ENCODE results near the gene FBXL14. TPM values are rescaled to one million over a fixed set of nuclear protein-coding genes. Genes with fewer than 3 reads are reported as not detected.

Gene FBXL14
- polyA plus RNA-seq, 3 donors, result 6.2 to 9.8 (median 7.2) TPM

GRCh38 chr12:1638203-1638602 is 43.8 kb upstream of the FBXL14 start:
- no CpG with 5 or more reads among the region's 5 CpGs for WGBS (ENCODE audit: insufficient coverage)
- Mint-ChIP-seq H3K4me3 (no peak overlapping the region), H3K27ac (peak overlapping the region in 2 of 7 donors; percentile 26 to 66)

GRCh38 chr12:1635301-1636095 is 41.1 kb upstream of the FBXL14 start:
- Histone ChIP-seq H4K20me1 (ENCODE audit: insufficient read depth, low read length) (no peaks in the 10 kb centered on the region), H3K36me3 (replicated peaks in 1 of 2; ENCODE audit: control insufficient read depth in 1 of 2, insufficient read depth in 2 of 2, low read length in 2 of 2) (no peaks in the 10 kb centered on the region), H2AFZ (ENCODE audit: insufficient read depth, low read depth, low read length, poor library complexity, severe bottlenecking) (peak overlapping the region; percentile 73), H3K4me2 (replicated peaks; ENCODE audit: extremely low read depth, low read length, poor library complexity, severe bottlenecking) (peak overlapping the region; percentile 70), H3K27ac (ENCODE audit: low read depth in 1 of 2, low read length in 2 of 2) (peak overlapping the region; percentile 52 to 54), H3K79me2 (ENCODE audit: insufficient read depth, low read length) (no peaks in the 10 kb centered on the region), H3K4me1 (ENCODE audit: control insufficient read depth in 1 of 2, insufficient read depth in 2 of 2, low read length in 2 of 2) (peaks cover 54 to 55% of the 10 kb centered on the region in 2 donors), H3K9ac (ENCODE audit: insufficient read depth, low read length, poor library complexity, severe bottlenecking) (peak overlapping the region; percentile 9), H3K9me3 (replicated peaks in 1 of 2; ENCODE audit: control insufficient read depth in 1 of 2, insufficient read depth in 1 of 2, low read length in 2 of 2) (no peaks in the 10 kb centered on the region), H3K4me3 (replicated peaks in 1 of 3; ENCODE audit: low read depth in 2 of 3, low read length in 3 of 3) (peak overlapping the region in 1 of 3 experiments; percentile 59), H3K27me3 (ENCODE audit: control insufficient read depth in 2 of 2, insufficient read depth in 2 of 2, low read length in 2 of 2) (peaks cover 15 to 17% of the 10 kb centered on the region in 2 donors)
- Mint-ChIP-seq H3K4me1 (peaks cover 62% of the 10 kb centered on the region), H3K9me3 (peaks cover 2 to 8% (median 4%) of the 10 kb centered on the region in 7 donors), H3K4me3 (peak overlapping the region; percentile 52 to 80), H3K27me3 (ENCODE audit: low read depth in 3 of 3) (peaks cover 17 to 19% (median 17%) of the 10 kb centered on the region in 3 donors), H3K27ac (peak overlapping the region; percentile 67 to 85 (median 82)), H3K36me3 (peaks cover 22 to 28% of the 10 kb centered on the region in 2 donors)
- no peak for TF ChIP-seq CTCF (IDR thresholded peaks at IDR 0.05)
- peak; percentile 63 to 86 (median 75) for DNase-seq
- WGBS (ENCODE audit: insufficient coverage), result 16% methylated on average over 7 of the region's 11 CpGs
- intact Hi-C loops (cut with micrococcal nuclease), result no loop called here

More at GRCh38 chr12:1638203-1638602, 43.8 kb upstream of the FBXL14 start:
- Histone ChIP-seq H3K4me3 (replicated peaks in 1 of 3; ENCODE audit: low read depth in 2 of 3, low read length in 3 of 3) (no peak overlapping the region), H3K79me2 (ENCODE audit: insufficient read depth, low read length) (no peaks in the 10 kb centered on the region), H4K20me1 (ENCODE audit: insufficient read depth, low read length) (no peaks in the 10 kb centered on the region), H3K27ac (ENCODE audit: low read depth in 1 of 2, low read length in 2 of 2) (no peak overlapping the region), H3K4me1 (ENCODE audit: control insufficient read depth in 1 of 2, insufficient read depth in 2 of 2, low read length in 2 of 2) (peaks cover 37 to 39% of the 10 kb centered on the region in 2 donors), H3K36me3 (replicated peaks in 1 of 2; ENCODE audit: control insufficient read depth in 1 of 2, insufficient read depth in 2 of 2, low read length in 2 of 2) (no peaks in the 10 kb centered on the region), H3K9me3 (replicated peaks in 1 of 2; ENCODE audit: control insufficient read depth in 1 of 2, insufficient read depth in 1 of 2, low read length in 2 of 2) (no peaks in the 10 kb centered on the region), H2AFZ (ENCODE audit: insufficient read depth, low read depth, low read length, poor library complexity, severe bottlenecking) (no peak overlapping the region), H3K4me2 (replicated peaks; ENCODE audit: extremely low read depth, low read length, poor library complexity, severe bottlenecking) (no peak overlapping the region), H3K9ac (ENCODE audit: insufficient read depth, low read length, poor library complexity, severe bottlenecking) (no peak overlapping the region), H3K27me3 (ENCODE audit: control insufficient read depth in 2 of 2, insufficient read depth in 2 of 2, low read length in 2 of 2) (no peaks in the 10 kb centered on the region)
- H3K4me1 Mint-ChIP-seq, result peaks cover 43% of the 10 kb centered on the region
- DNase-seq, result peak in 1 of 3 donors; percentile 21
- H3K27me3 Mint-ChIP-seq (ENCODE audit: low read depth in 3 of 3), result peaks cover 0 to 1% (median 0%) of the 10 kb centered on the region in 3 donors
- H3K9me3 Mint-ChIP-seq, result peaks cover 0 to 2% (median 0%) of the 10 kb centered on the region in 7 donors
- peaks cover 18 to 27% of the 10 kb centered on the region in 2 donors for H3K36me3 Mint-ChIP-seq
- TF ChIP-seq CTCF (IDR thresholded peaks at IDR 0.05), result no peak
- intact Hi-C loops (cut with micrococcal nuclease), result no loop called here

All from CD14-positive monocyte (primary cell).